Measurements from ENCODE around the gene STMN3. TPM values are rescaled to one million over a fixed set of nuclear protein-coding genes. Genes with fewer than 3 reads are reported as not detected.
A peak's percentile ranks its signal among the peaks of the same experiment; 100 is the strongest.
"Not testable (repeated sequence)": the region's sequence is repeated elsewhere in the genome, so short reads cannot be mapped to it uniquely, and the experiment has no call there.

The STMN3 gene
- total RNA-seq, 1 donor from 2014 or later, result 12.5 TPM

DNA sequence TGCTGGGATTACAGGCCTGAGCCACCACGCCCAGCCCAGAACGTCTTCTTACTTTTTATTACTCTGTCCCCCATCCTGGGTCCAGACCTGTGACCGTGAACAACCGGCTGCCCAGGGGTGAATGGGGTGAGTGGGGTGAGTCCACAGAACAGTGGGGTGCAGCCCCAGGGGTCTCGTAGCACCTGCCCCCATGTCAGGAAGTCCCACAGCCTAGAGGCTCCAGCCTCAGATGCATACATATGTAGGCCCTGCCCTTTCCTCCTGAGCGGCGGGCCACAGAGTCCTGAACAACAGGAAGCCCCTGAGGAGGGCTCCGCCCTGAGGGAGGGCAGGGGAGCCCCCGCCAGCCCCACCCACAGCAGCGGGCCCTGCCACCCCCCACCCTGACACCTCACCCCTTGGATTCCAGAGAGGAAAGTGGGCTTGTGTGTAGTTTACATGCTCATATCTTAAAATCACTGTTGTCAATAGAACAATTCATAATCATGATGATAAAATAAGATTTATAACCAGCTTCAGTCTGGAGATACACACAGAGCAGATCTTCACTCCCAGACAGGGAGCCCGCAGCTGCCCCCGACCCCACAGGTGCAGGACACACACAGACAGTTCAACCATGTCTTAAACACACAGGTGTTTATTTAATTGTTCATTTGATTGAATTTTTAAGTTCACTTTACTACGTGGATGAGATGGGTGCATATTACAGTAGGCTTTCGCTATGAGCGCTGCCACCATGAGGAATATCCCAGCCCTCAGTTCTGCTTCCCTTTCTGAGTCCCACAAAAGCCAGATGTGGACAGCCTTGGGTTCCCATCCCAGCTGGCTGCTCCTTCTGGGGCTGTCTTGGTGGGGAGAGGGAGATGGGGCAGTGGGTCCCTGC is 13.9 kb downstream of the STMN3 start:
- no peak for DNase-seq (ENCODE audit: low spot score)

DNA sequence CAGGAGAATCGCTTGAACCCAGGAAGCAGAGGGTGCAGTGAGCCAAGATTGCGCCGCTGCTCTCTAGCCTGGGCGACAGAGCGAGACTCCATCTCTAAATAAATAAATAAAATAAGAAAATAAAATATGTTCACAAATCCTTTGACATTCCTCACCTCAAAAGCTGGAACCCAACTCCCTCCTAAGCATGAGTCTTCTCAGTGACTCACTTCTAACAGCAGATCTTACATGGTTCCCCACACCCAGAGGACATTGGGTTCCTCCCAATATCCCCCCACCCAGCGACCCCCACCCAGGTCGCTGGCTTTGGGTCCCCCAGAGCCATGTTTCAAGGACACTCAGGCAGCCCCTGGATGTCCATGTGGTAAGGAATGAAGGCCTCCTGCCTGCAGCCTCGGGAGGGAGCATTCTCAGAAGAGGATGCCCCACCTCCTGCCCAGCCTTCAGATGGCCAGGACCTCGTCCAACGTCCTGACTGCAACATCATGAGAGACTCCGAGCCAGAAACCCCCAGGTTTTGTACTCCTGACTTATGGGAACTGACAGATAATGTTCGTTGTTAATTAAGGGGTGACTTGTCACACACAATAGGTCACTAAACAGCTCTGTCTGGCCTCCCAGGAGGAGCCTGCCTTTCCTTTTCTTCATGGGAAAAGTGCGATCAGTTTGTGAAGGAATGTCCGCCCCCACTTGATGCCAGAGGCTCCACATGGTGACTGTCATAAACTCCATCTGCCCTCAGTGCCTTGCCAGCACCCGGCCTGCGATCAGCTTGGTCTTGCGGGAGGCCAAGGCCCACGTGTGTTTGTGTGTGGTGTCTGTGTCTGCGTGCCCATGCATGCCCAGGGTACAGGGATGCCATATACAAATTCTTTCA is 16.2 kb downstream of the STMN3 start:
- DNase-seq (ENCODE audit: low spot score), result no peak

DNA sequence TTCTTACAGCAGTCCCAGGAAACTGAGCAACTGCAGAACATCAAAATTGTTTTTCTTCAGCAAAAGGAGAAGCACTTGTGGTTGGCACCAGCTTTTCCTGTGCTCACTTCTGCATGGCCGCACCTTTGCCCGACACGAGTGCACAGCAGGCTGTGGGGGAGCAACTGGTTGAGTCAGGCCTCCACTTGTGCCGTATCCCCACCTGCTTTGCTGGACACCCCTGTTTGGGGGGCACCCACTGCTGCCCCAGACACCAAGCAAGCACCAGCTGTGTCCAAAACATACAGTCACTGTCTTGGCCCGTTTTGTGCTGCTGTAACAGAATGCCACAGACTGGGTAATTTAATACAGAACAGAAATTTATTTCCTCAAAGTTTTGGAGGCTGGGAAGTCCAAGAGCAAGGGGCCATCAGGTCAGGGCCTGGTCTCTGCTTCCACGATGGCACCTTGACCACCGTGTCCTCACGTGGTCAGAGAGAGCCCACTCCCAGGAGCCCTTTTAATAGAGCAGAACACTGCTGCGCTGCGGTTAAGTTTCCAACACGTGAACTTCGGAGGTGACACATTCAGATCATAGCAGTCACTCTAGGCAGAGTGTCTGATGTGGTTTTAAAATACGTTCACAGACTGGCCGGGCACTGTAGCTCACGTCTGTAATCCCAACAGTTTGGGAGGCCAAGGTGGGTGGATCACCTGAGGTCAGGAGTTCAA is 17.6 kb downstream of the STMN3 start:
- no peak for DNase-seq (ENCODE audit: low spot score)

DNA sequence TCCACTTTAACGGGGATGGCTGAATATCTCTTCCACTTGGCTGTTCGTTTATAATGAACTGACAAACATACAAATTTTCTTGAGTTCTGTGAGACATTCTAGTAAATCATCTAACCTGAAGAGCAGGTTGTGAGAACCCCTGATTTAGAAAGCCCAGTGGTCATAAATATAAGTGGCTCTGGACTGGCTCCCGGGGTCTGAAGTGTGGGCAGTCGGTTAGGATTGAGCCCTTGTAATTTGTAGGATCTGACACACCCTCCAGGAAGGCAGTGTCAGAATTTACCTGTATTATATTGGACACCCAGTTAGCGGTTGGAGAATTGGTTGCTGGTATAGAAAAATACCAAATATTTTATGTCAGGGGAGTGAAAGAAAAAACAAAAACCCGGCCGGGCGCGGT is 19.5 kb downstream of the STMN3 start:
- no peak for DNase-seq (ENCODE audit: low spot score)

DNA sequence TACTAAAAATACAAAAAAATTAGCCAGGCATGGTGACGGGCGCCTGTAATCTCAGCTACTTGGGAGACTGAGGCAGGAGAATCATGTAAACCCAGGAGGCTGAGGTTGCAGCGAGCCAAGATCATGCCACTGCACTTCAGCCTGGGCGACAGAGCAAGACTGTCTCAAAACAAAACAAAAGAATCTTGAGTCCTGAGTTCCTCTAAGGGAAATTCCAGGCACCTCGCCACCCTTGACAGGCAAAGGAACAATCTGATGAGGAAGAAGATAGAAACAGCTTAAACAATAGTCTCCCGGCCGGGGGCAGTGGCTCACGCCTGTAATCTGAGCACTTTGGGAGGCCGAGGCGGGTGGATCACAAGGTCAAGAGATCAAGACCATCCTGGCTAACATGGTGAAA is 21.8 kb downstream of the STMN3 start:
- DNase-seq (ENCODE audit: low spot score), result not testable (repeated sequence)

DNA sequence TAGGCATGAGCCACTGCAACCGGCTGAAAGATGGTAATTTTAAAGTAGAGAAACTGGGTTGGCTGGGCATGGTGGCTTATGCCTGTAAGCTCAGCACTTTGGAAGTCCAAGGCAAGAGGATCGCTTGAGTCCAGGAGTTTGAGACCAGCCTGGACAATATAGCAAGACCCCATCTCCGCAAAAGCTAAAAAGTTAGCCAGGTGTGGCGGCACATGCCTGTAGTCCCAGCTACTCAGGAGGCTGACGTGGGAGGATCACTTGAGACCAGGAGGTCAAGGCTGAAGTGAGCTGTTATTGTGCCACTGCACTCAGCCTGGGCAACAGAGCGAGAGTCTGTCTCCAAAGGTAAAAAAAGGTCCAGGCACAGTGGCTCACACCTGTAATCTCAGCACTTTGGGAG is 22.3 kb downstream of the STMN3 start:
- not testable (repeated sequence) for DNase-seq (ENCODE audit: low spot score)

DNA sequence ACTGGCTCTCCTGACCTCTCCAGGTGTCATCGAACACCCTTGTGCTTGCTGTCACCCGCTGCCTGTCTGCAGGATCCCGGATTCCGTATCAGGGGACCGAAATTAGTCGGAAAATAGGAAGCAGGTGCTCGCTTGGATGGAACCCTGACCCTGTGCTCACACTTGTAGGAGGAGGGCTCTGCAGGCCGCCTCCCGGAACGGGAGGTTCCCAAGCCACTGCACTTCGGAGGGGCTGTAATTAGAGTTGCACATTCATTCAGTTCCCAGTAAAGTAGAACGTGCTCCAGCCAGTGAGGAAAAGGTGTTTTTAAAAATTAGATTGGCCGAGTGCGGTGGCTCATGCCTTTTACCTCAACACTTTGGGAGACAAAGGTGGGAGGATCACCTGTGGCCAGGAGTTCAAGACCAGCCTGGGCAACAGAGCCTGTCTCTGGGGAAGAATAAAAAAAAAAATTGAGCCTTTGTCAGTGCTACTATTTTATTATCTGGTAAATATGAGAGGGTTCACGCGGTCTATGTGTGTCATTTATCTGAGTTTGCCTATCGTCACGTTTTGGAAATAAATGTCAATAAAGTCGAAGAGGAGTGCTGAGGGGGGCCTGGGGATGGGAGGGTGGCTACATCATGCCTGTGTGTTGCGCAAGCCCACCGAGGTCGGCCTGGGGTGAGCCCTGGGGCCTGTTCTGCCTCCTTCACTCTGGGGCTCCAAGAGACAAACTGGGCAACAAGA is 24.8 kb downstream of the STMN3 start:
- peak; percentile 60 for DNase-seq (ENCODE audit: low spot score)

DNA sequence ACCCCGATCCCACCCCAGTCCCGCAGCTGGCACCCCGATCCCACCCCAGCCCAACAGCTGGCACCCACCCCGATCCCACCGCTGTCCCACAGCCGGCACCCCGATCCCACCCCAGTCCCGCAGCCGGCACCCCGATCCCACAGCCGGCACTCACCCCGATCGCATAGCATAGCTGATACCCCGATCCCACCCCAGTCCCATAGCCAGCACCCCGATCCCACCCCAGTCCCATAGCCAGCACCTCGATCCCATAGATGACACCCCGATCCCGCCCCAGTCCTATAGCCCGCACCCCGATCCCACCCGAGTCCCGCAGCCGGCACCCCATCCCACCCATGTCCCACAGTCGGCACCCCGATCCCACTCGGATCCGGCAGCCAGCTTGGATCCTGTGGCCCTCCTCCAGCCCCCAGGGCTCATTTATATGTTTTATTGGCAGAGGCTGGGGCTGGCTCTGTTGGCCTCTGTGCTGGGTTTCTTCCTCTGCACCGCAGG is 25.4 kb downstream of the STMN3 start:
- DNase-seq (ENCODE audit: low spot score), result no peak

DNA sequence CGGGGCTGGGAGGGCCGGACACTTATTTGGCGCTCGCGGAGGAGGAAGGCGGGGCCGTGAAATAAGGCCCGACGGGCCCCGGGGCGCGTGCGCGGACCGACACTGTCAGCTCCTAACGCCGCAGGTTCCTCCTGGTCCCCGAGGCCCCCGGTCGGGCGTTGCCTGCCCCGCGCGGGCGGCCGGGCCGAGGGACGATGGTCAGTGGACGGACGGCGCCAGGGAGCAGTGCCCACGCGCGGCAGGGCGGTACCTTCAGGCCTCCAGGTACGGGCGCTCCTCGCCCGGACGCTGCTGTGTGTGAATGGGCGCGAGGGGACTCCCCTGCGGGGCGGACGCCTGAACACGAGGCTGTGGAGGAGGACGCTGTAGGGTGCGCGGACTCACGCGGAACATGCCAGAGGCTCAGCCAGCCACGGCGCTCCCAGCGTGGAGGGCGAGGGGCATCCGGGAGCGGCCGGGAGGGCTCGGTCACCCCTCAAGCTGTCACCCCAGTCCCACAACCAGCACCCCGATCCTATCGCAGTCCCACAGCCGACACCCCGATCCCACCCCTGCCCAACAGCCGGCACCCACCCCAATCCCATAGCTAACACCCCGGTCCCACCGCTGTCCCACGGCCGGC is 26.0 kb downstream of the STMN3 start:
- peak; percentile 96 for DNase-seq (ENCODE audit: low spot score)

DNA sequence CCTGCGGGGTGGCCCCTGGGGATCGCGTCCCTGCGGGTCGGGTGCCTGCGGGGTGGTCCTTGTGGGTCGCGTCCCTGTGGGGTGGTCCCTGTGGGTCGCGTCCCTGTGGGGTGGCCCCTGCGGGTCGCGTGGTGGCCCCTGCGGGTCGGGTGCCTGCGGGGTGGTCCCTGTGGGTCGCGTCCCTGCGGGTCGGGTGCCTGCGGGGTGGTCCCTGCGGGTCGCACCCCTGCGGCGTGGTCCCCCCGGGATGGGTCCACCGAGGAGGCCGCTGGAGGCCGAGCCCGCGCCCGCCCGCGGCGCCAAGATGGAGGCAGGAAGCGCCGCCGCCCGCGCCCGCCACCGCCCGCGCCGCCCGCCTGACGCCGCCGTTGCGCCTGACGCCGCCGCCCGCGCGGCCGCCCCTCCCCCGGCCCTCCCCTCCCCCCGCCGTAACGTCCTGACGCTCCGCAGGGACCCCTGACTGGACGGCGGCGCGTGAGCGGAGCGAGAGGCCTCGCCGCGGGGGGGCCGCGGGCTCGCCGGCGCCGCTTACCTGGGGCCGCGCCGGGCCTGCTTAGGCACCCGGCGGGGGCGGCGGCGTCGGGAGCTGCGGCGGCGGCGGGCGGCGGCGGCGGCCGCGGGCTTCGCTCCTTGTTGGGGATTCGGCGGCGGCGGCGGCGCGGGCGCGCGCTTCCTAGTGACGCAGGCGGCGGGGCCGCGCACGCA is 26.6 kb downstream of the STMN3 start, which contains the start of gene GMEB2:
GMEB2 (minus strand) TSS at position 678 of the 705 bp plus-strand sequence. CDS start 7,704 bp downstream, outside the sequence.
- DNase-seq (ENCODE audit: low spot score), result peak; percentile 75

DNA sequence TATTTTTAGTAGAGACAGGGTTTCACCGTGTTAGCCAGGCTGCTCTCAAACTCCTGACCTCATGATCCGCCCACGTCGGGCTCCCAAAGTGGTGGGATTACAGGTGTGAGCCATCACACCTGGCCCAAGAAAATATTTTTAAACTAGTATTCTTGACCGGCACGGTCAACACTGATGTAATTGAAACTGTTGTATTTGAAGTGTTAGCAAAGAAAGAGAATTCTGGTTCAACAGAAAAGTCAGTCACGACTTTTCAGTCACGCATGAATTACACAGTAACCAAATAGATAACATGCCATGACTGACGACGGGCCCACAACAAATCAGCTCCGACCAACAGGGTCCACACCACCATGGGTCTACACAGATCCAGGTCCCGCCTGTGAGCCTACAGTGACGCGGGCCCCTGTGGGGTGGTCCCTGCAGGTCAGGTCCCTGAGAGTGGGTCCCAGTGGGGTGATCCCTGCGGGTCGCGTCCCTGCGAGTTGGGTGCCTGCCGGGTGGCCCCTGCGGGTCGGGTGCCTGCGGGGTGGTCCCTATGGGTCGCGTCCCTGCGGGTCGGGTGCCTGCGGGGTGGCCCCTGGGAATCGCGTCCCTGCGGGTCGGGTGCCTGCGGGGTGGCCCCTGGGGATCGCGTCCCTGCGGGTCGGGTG is 27.3 kb downstream of the STMN3 start:
- DNase-seq (ENCODE audit: low spot score), result peak; percentile 16

DNA sequence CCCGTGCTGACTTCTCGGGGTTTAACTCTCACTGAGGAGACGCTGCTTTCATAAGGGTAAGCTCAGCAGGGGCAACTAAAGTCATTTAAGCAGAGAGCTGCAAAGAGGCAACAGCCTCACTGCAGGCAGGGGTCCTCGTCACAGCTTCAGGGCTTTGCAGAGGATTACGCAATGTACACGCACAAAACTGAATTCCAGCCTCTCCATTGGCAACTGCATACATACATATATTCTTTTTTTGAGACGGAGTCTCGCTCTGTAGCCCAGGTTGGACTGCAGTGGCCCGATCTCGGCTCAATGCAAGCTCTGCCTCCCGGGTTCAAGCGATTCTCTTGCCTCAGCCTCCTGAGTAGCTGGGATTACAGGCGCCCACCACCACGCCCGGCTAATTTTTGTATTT is 28.7 kb downstream of the STMN3 start:
- DNase-seq (ENCODE audit: low spot score), result no peak

DNA sequence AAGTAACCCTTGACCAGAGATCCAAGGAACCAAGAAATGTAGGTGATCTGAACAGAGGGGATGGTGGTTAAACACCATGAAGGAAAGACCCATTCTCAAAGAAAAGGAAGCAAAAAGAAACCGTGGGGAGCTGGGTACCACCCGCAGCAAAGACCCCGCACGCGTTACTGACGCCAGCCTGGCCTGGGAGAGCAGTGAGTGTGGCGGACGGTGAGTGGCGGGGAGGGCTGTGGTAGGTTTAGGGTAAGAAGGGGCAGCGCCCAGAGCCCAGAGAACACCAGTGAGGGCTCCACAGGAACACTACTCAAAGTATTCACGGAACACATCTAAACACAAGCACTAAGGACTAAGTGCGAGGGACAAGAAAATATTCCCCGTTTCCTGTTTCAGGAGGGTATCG is 30.5 kb downstream of the STMN3 start:
- no peak for DNase-seq (ENCODE audit: low spot score)

DNA sequence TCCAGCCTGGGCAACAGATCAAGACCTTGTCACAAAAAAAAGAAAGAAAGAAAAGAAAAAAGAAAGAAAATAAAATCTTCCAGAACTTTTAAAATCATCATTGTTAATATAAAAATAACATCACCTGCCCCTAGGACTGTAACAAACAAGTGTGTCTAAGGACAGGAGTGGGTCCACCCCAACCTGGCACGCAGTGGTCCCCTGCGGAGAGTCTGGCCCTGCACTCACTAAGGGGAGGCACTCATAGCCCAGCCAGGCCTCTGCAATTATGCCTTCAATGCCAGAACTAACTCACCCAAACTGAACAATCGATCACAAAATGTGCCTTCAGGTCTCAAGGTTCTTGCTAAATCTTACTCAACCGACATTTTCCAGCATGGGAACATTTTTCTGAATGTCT is 31.1 kb downstream of the STMN3 start:
- DNase-seq (ENCODE audit: low spot score), result no peak

DNA sequence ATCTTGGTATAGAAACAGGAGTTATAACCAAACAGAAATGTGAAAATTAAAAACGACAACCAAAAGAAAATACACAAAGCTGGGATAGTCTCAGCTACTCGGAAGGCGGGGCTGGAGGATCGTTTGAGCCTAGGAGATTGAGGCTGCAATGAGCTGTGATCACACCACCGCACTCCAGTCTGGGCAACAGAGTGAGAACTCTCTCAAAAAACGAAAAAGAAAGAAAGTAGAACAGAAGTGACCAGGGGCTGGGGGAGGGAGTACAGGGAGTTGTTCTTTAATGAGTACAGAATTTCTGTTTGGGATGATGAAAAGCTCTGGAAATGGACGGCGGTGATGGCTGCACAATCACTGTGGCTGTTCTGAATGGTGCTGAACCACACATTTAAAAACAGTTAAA is 32.2 kb downstream of the STMN3 start:
- no peak for DNase-seq (ENCODE audit: low spot score)

DNA sequence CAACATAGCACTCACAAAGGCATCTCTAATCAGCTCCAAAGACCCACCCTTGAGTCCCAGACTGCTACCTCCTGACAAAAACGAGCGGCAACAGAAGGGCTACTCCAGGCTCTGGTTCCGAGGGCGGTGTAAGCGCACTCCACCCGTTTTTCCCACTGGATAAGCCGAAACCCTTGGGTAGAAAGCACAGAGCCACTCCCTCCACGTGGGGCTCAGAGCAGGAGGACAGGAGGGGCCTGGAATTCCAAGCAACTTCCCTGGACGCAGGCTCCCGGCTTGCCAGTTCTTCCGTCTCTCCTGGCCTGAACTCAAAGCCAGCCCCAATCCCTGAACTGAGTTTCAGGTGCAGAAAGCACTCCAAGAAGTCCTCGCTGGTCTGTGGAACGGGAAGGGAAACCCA is 33.7 kb downstream of the STMN3 start:
- DNase-seq (ENCODE audit: low spot score), result no peak

DNA sequence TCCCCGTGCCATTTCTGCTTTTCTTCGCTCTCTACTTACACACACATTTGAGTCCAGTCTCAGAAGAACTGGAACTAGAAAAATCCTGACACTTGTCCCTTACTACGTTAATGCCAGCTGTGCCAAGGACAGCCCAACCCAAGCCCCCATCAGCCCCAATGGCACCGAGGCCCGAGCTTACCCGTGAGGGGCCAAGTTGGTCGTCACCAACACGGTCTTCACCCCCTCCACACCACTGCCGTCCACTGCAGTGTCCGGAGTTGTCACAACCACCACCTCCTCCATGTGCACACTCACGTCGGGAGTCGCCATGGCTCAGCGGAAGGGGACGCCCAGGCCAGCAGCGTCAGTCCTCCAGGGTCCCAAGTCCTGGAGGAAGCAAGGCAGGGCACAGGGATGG is 34.1 kb downstream of the STMN3 start:
- DNase-seq (ENCODE audit: low spot score), result no peak

DNA sequence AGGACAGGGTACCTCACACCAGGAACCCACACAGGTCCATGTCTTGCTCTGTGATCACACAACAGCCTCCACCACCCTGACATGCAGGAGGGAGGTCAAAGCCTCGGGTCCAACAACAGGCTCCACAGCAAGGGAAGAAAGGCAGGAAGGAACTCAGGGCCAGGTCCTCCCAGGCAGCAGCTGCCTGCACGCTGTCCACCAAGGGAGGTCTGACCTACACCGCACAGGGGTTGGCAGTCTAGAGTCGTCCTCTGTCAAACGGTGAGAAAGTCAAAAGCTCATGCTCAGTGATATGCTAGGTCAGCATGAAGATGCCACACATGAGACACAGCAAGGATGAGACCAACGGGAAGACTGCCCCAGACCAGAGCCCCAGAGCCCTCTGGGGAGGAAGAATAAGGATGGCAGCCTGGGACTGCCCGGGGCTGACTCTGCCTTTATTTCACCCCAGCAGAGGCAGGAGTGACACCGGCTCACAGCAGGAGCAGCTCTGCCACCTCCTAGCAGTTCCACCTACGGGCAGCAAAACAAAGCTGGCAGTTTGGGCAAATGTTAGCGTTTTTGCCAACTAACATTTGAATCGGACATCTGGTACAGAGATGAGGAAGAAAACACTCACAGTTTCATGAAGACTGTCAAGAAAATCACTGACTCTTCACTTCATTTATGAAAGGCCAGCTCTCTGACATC is 34.8 kb downstream of the STMN3 start:
- no peak for DNase-seq (ENCODE audit: low spot score)

DNA sequence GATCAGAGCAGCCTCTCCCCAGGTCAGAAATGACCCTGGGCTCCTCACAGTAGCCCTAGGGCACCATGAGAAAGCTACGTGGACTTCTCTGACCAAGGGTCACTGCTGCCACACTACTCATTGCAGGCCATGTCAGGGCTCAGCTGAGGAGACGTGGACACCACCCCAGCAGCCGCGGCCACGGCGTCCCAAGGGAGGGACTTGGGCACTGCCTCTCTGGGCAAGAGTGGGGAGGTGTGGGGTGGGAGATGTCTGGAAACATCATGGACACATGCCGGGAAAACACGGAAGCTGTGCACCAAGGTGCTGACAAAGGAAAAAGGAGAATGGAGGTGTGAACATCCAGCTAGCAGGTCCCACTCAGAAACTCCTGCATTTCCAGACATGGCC is 35.4 kb downstream of the STMN3 start:
- no peak for DNase-seq (ENCODE audit: low spot score)
